MM.1S (cell line): ENCODE data around the gene PALM2AKAP2.

Experiments used
- DNase-seq: peaks from one replicate; pipeline ENCODE4 v3.0.0-alpha.2; 2015
- H2AFZ ChIP-seq: fragments of 300-600 bp; sonication (generic); 2 replicates; pipeline ENCODE4 v1.6.0; 2016; ENCODE audit warnings: antibody characterized with exemption, low read length
- H3F3A ChIP-seq: fragments of 300-600 bp; sonication (generic); 2 replicates; pipeline ENCODE4 v1.6.1; 2016; ENCODE audit warnings: mild to moderate bottlenecking, antibody characterized with exemption, low read length, moderate library complexity, mixed read lengths; ENCODE audit not compliant: insufficient read depth
- H3K27ac ChIP-seq: fragments of 300-600 bp; sonication (generic); 2 replicates; pipeline ENCODE4 v1.5.1; 2016; ENCODE audit warnings: mild to moderate bottlenecking, low read length
- H3K27me3 ChIP-seq: fragments of 300-600 bp; sonication (generic); replicated peaks from 2 replicates; pipeline ENCODE4 v1.6.0; 2016; ENCODE audit warnings: low read length; ENCODE audit not compliant: insufficient read depth
- H3K36me3 ChIP-seq: fragments of 300-600 bp; sonication (generic); replicated peaks from 2 replicates; pipeline ENCODE4 v1.6.1; 2016; ENCODE audit warnings: mild to moderate bottlenecking, low read length, mixed read lengths; ENCODE audit not compliant: insufficient read depth
- H3K4me1 ChIP-seq: fragments of 300-600 bp; sonication (generic); 2 replicates; pipeline ENCODE4 v1.6.1; 2016; ENCODE audit warnings: low read length, mixed read lengths
- H3K4me2 ChIP-seq: fragments of 300-600 bp; sonication (generic); 2 replicates; pipeline ENCODE4 v1.6.0; 2016; ENCODE audit warnings: low read depth, low read length
- H3K4me3 ChIP-seq: fragments of 300-600 bp; sonication (generic); 2 replicates; pipeline ENCODE4 v1.5.1; 2016; ENCODE audit warnings: low read length, mixed read lengths
- H3K79me2 ChIP-seq: fragments of 300-600 bp; sonication (generic); 2 replicates; pipeline ENCODE4 v1.6.1; 2016; ENCODE audit warnings: mixed run types, low read length, mixed read lengths
- H3K9ac ChIP-seq: fragments of 300-600 bp; sonication (generic); 2 replicates; pipeline ENCODE4 v1.6.1; 2016; ENCODE audit warnings: low read length, mixed read lengths
- H3K9me2 ChIP-seq: fragments of 300-600 bp; sonication (generic); replicated peaks from 2 replicates; pipeline ENCODE4 v1.6.1; 2016; ENCODE audit warnings: mild to moderate bottlenecking, low read length, mixed read lengths; ENCODE audit not compliant: insufficient read depth
- H3K9me3 ChIP-seq: fragments of 300-600 bp; sonication (generic); replicated peaks from 2 replicates; pipeline ENCODE4 v1.6.1; 2016; ENCODE audit warnings: mild to moderate bottlenecking, low read length, mixed read lengths; ENCODE audit not compliant: insufficient read depth
- H4K20me1 ChIP-seq: fragments of 300-600 bp; sonication (generic); 2 replicates; pipeline ENCODE4 v1.6.1; 2016; ENCODE audit warnings: mild to moderate bottlenecking, low read length, moderate library complexity, mixed read lengths; ENCODE audit not compliant: insufficient read depth
- CTCF ChIP-seq: fragments of 300-600 bp; sonication (generic); IDR thresholded peaks from 2 replicates; pipeline ENCODE4 v1.5.1; 2016; ENCODE audit warnings: antibody characterized with exemption, low read length, mixed read lengths
- EZH2 ChIP-seq: fragments of 300-600 bp; sonication (generic); optimal IDR thresholded peaks from 2 replicates; pipeline ENCODE3; 2017; ENCODE audit warnings: low read depth, mild to moderate bottlenecking, antibody characterized with exemption, low read length, mixed read lengths
- EZH2phosphoT487 ChIP-seq: fragments of 300-600 bp; sonication (generic); IDR thresholded peaks from 2 replicates; pipeline ENCODE4 v1.6.1; 2018; ENCODE audit warnings: antibody characterized with exemption, low read length

Gene PALM2AKAP2

GRCh38 chr9:109766351-109766750 is 13.6 kb upstream of the PALM2AKAP2 start:
- no peaks in the 10 kb centered on the region for H3K9me3 ChIP-seq
- H3K27ac ChIP-seq: no peak overlapping the region
- no peak overlapping the region for H3K4me2 ChIP-seq
- H3K4me1 ChIP-seq: no peaks in the 10 kb centered on the region
- H3K79me2 ChIP-seq: no peaks in the 10 kb centered on the region
- H3K27me3 ChIP-seq: no peaks in the 10 kb centered on the region
- H3F3A ChIP-seq: no peaks in the 10 kb centered on the region
- TF ChIP-seq EZH2phosphoT487: no peak
- no peak for TF ChIP-seq EZH2
- no peak for TF ChIP-seq CTCF
- no peak for DNase-seq
- no peak overlapping the region for H2AFZ ChIP-seq
- no peaks in the 10 kb centered on the region for H3K9me2 ChIP-seq
- no peak overlapping the region for H3K9ac ChIP-seq
- no peaks in the 10 kb centered on the region for H3K36me3 ChIP-seq
- no peak overlapping the region for H3K4me3 ChIP-seq
- no peaks in the 10 kb centered on the region for H4K20me1 ChIP-seq

- no peaks in the 10 kb centered on the region for H3K9me2 ChIP-seq
- no peaks in the 10 kb centered on the region for H3K36me3 ChIP-seq
- TF ChIP-seq CTCF (no peak), EZH2 (no peak), EZH2phosphoT487 (no peak)
- H3K9ac ChIP-seq: no peak overlapping the region
- H3K27ac ChIP-seq: no peak overlapping the region
- no peak overlapping the region for H2AFZ ChIP-seq
- H3K4me2 ChIP-seq: no peak overlapping the region
- no peaks in the 10 kb centered on the region for H3K27me3 ChIP-seq
- H3K79me2 ChIP-seq: no peaks in the 10 kb centered on the region
- H3K4me3 ChIP-seq: no peak overlapping the region
- H3F3A ChIP-seq: no peaks in the 10 kb centered on the region
- DNase-seq: no peak
- H4K20me1 ChIP-seq: no peaks in the 10 kb centered on the region
- H3K4me1 ChIP-seq: no peaks in the 10 kb centered on the region
- H3K9me3 ChIP-seq: no peaks in the 10 kb centered on the region
Measured at GRCh38 chr9:109767404-109767803, 12.6 kb upstream of the PALM2AKAP2 start.

- TF ChIP-seq EZH2: no peak
- TF ChIP-seq CTCF: no peak
- no peak for TF ChIP-seq EZH2phosphoT487
Measured at GRCh38 chr9:109767814-109768213, 12.2 kb upstream of the PALM2AKAP2 start.

More at GRCh38 chr9:109767814-109768213, 12.2 kb upstream of the PALM2AKAP2 start:
- no peak overlapping the region for H2AFZ ChIP-seq
- H4K20me1 ChIP-seq: no peaks in the 10 kb centered on the region
- H3K9me3 ChIP-seq: no peaks in the 10 kb centered on the region
- no peak for DNase-seq
- H3K4me2 ChIP-seq: no peak overlapping the region
- H3K36me3 ChIP-seq: no peaks in the 10 kb centered on the region
- no peaks in the 10 kb centered on the region for H3K4me1 ChIP-seq
- no peaks in the 10 kb centered on the region for H3F3A ChIP-seq
- H3K27ac ChIP-seq: no peak overlapping the region
- no peaks in the 10 kb centered on the region for H3K27me3 ChIP-seq
- no peaks in the 10 kb centered on the region for H3K9me2 ChIP-seq
- no peaks in the 10 kb centered on the region for H3K79me2 ChIP-seq
- no peak overlapping the region for H3K9ac ChIP-seq
- H3K4me3 ChIP-seq: no peak overlapping the region
